Kidney (tissue), 14 donors: ENCODE data around the gene LRRC52. TPM values are rescaled to one million over a fixed set of nuclear protein-coding genes. Genes with fewer than 3 reads are reported as not detected.

Source experiments
- DNase-seq, 5 donors: peaks; one replicate each; pipeline ENCODE4 v3.0.0-alpha.2; 2013 to 2020
- FAIRE-seq: peaks from 2 replicates; lab custom pipeline; 2012; peaks lifted over from hg19 to GRCh38; lab: Jason Lieb, UNC
- H3K27ac ChIP-seq, 2 donors: one replicate each; pipeline ENCODE4 v1.7.0; 2013; ENCODE audit warnings: low read depth in 2 of 2, low read length in 2 of 2, inconsistent platforms in 1 of 2
- H3K27me3 ChIP-seq: one replicate; pipeline ENCODE4 v1.7.1; 2013; ENCODE audit warnings: low read length, inconsistent platforms; ENCODE audit not compliant: control insufficient read depth, insufficient read depth
- H3K36me3 ChIP-seq, 3 donors: one replicate each; pipeline versions ENCODE4 v1.7.0 to v1.7.1; 2013; ENCODE audit warnings: low read length in 3 of 3, control low read depth in 1 of 3, inconsistent platforms in 1 of 3; ENCODE audit not compliant: insufficient read depth in 3 of 3, control insufficient read depth in 2 of 3
- H3K4me1 ChIP-seq, 3 donors: one replicate each; pipeline versions ENCODE4 v1.7.0 to v1.7.1; 2013; ENCODE audit warnings: low read length in 3 of 3, inconsistent platforms in 1 of 3, low read depth in 1 of 3; ENCODE audit not compliant: control insufficient read depth in 2 of 3, insufficient read depth in 2 of 3
- H3K4me3 ChIP-seq, 3 donors: one replicate each; pipeline versions ENCODE4 v1.7.0 to v1.8.1; 2013; ENCODE audit warnings: low read length in 3 of 3, control low read depth in 1 of 3, inconsistent platforms in 1 of 3
- H3K9ac ChIP-seq, 3 donors: one replicate each; pipeline versions ENCODE4 v1.7.0 to v1.7.1; 2013; ENCODE audit warnings: low read length in 3 of 3, control low read depth in 1 of 3, inconsistent platforms in 1 of 3
- H3K9me3 ChIP-seq, 3 donors: one replicate each; pipeline versions ENCODE4 v1.7.0 to v1.7.1; 2013; ENCODE audit warnings: low read length in 3 of 3, control low read depth in 1 of 3, inconsistent platforms in 1 of 3; ENCODE audit not compliant: control insufficient read depth in 2 of 3, insufficient read depth in 1 of 3
- intact Hi-C: fragments of 100-400 bp; cut with DNase I; formaldehyde crosslinking; loops from one replicate; pipeline ENCODE4 v1.11.1; 2022
- polyA plus RNA-seq: library from polyadenylated mRNA; stranded (reverse); fragments of 350-450 nt; fragmentation: Illumina TruSeq; extraction: RNeasy Lipid Tissue Mini Kit (QIAGEN cat#74804); gene quantifications from one replicate; pipeline ENCODE4 v1.2.3, GENCODE V29; 2014; ENCODE audit warnings: low read depth, low replicate concordance; ENCODE audit not compliant: insufficient read depth
- total RNA-seq: library from RNA; stranded (reverse); fragmentation: NEBNext Ultra II Directional; extraction: Animal tissue kit (Norgen Biotek cat#: 25700); gene quantifications from one replicate; pipeline ENCODE4 v1.2.1, GENCODE V29; 2021
- TF ChIP-seq, protein P1 (sequence below): IDR thresholded peaks from 3 replicates; pipeline ENCODE4 v1.5.1; 2012; ENCODE audit warnings: mild to moderate bottlenecking, moderate library complexity, borderline replicate concordance; ENCODE audit not compliant: insufficient read depth; ENCODE audit errors: extremely low read depth
- donor health status: control.
- donor health status: control.
- donor health status: control.
- donor health status: control.
- donor health status: control.
- donor health status: DM: yes; HTN: yes; CAD: no.
- donor health status: Normal renal cell carcinoma (clear cell type).

The LRRC52 gene
- total and polyA plus RNA-seq, 2 donors from 2014 or later = 0.58 TPM; not detected in 1

DNA sequence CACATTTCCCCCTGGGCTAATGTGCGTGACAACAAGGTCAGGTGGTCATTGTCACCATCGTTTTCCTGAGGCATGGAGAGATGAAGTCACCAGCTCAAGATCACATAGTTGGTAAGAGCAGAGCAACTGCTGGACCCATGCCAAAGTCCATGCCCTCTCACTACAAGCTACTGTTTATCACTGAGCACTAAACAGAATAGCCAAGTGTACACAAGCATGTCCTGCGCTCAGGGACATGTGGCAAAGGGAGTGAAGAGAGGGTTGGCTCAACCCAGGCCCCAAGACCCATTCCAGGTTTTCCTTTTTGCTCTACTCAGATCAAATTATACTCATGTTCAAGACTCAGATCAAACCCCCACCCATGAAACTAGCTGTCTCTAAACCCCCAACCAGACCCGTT lies 20.8 kb downstream of the LRRC52 start:
- no peaks in the 10 kb centered on the region for H3K9me3 ChIP-seq
- no peak for FAIRE-seq
- H3K27me3 ChIP-seq = no peaks in the 10 kb centered on the region
- H3K9ac ChIP-seq = no peak overlapping the region
- no peak overlapping the region for H3K27ac ChIP-seq
- intact Hi-C loops = no loop called here
- TF ChIP-seq, protein P1, sequence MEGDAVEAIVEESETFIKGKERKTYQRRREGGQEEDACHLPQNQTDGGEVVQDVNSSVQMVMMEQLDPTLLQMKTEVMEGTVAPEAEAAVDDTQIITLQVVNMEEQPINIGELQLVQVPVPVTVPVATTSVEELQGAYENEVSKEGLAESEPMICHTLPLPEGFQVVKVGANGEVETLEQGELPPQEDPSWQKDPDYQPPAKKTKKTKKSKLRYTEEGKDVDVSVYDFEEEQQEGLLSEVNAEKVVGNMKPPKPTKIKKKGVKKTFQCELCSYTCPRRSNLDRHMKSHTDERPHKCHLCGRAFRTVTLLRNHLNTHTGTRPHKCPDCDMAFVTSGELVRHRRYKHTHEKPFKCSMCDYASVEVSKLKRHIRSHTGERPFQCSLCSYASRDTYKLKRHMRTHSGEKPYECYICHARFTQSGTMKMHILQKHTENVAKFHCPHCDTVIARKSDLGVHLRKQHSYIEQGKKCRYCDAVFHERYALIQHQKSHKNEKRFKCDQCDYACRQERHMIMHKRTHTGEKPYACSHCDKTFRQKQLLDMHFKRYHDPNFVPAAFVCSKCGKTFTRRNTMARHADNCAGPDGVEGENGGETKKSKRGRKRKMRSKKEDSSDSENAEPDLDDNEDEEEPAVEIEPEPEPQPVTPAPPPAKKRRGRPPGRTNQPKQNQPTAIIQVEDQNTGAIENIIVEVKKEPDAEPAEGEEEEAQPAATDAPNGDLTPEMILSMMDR = no peak
- no peaks in the 10 kb centered on the region for H3K36me3 ChIP-seq
- DNase-seq = no peak
- no peaks in the 10 kb centered on the region for H3K4me1 ChIP-seq
- H3K4me3 ChIP-seq = no peak overlapping the region

DNA sequence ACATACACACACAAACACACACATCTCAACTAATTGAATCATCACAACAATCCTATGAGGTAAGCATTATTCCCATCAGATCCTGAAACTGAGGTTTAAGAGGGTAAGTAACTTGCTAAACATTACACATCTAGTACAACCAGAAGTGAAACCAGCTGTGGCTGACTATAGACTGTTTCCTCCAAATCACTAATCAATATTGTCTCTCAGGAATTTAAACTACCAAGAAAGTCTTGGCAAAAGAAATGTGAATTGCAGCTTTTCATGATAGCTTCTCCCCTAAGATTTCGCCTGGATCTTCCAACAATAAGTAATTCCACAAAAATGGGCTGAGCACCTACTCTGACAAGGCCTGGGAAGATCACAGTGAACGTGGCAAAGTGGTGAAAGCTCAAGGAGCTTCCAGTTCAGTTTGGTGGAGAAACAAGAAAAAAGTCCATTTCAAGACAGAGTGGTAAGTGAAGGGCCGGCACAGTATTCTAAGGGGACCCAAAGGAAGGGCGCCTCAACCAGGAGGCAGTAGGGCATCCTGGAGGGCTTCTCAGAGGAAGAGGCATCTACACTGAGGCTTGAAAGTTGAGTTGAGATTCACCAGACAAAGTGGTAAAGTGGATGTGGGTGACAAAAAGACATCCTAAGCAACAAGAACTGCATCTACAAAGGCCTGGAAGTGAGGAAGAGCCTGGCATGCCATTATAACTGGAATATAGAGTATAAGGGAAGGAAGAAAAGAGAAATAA lies 22.1 kb downstream of the LRRC52 start:
- Histone ChIP-seq H3K27me3 (no peaks in the 10 kb centered on the region), H3K4me1 (no peaks in the 10 kb centered on the region), H3K9ac (no peak overlapping the region), H3K9me3 (no peaks in the 10 kb centered on the region), H3K27ac (no peak overlapping the region), H3K36me3 (no peaks in the 10 kb centered on the region), H3K4me3 (no peak overlapping the region)
- no peak for DNase-seq
- TF ChIP-seq, protein P1 = no peak
- no peak for FAIRE-seq
- intact Hi-C loops = no loop called here

DNA sequence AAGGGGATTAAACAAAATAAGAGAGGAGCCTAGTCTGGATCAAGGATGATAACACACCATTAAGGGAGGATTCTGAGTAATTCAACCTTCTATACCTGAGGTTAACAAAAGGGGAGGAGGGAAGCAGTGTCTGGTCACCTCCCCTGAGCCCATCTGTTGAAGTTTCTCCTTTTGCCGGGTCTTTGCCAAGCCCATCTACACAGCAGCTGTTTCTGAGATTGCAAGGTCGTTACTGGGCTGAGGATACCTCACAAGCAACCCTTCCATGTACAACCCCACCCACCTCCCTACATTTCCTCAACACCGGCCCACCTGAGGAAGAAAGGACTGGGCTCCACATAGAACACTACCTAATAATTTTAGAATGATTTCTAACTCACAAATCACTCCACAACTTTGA lies 26.3 kb downstream of the LRRC52 start:
- no peak overlapping the region for H3K4me3 ChIP-seq
- no peak for DNase-seq
- FAIRE-seq = no peak
- TF ChIP-seq, protein P1 = no peak
- H3K36me3 ChIP-seq = no peaks in the 10 kb centered on the region
- no peak overlapping the region for H3K9ac ChIP-seq
- no peak overlapping the region for H3K27ac ChIP-seq
- no peaks in the 10 kb centered on the region for H3K9me3 ChIP-seq
- no peaks in the 10 kb centered on the region for H3K4me1 ChIP-seq
- intact Hi-C loops = no loop called here
- H3K27me3 ChIP-seq = no peaks in the 10 kb centered on the region
